Suprapubic skin (tissue), 4 donors: Measurements from ENCODE around the gene CYP39A1. TPM values are rescaled to one million over a fixed set of nuclear protein-coding genes. Genes with fewer than 3 reads are reported as not detected.

Source experiments
- DNase-seq, 2 donors: peaks; one replicate each; pipeline ENCODE4 v3.0.0-alpha.2; 2019; ENCODE audit warnings: low spot score in 2 of 2
- H3K27ac ChIP-seq: fragments of 200-600 bp; sonication (generic); one replicate; pipeline ENCODE4 v1.5.1; 2019
- H3K27me3 ChIP-seq: fragments of 200-600 bp; sonication (generic); one replicate; pipeline ENCODE4 v1.5.1; 2019
- H3K36me3 ChIP-seq: fragments of 200-600 bp; sonication (generic); one replicate; pipeline ENCODE4 v1.5.1; 2019
- H3K4me1 ChIP-seq: fragments of 200-600 bp; sonication (generic); one replicate; pipeline ENCODE4 v1.5.1; 2019
- H3K4me3 ChIP-seq: fragments of 200-600 bp; sonication (generic); one replicate; pipeline ENCODE4 v1.5.1; 2019; ENCODE audit warnings: mild to moderate bottlenecking
- H3K9me3 ChIP-seq: fragments of 200-600 bp; sonication (generic); one replicate; pipeline ENCODE4 v1.5.1; 2019
- EP300 ChIP-seq: sonication (generic); formaldehyde crosslinking; IDR thresholded peaks from one replicate; pipeline ENCODE4 v1.6.1; 2017; ENCODE audit warnings: antibody characterized with exemption
- POLR2A ChIP-seq, 2 donors: fragments of 450-650 bp; IDR thresholded peaks; one replicate each; pipeline ENCODE4 v1.6.1; 2017; ENCODE audit warnings: antibody characterized with exemption in 2 of 2, mild to moderate bottlenecking in 2 of 2, moderate library complexity in 2 of 2
- POLR2AphosphoS5 ChIP-seq, 3 donors: sonication (generic); formaldehyde crosslinking; IDR thresholded peaks; one replicate each; pipeline ENCODE4 v1.6.1; 2017; ENCODE audit warnings: antibody characterized with exemption in 3 of 3
- WGBS: methylation state at CpG from one replicate; pipeline ENCODE4 v1.1.5; 2018; 5-methylcytosine and 5-hydroxymethylcytosine counted together
- total RNA-seq, 4 donors: library from RNA; depleted of rRNA; stranded (reverse); fragments of >200 nt; gene quantifications; one replicate each; pipeline ENCODE4 v1.1.0, GENCODE V29; 2016
- TF ChIP-seq, protein P1 (sequence below), 2 donors: fragments of 200-600 bp in 1 of 2; fragments of 450-650 bp in 1 of 2; sonication (generic) in 1 of 2; IDR thresholded peaks; one replicate each; pipeline ENCODE4 v1.5.1; 2016 to 2019; ENCODE audit warnings: antibody characterized with exemption in 2 of 2, mild to moderate bottlenecking in 1 of 2, moderate library complexity in 1 of 2

Gene CYP39A1
- total RNA-seq, 4 donors from 2014 or later: 20.0 to 46.4 (median 33.1) TPM

DNA sequence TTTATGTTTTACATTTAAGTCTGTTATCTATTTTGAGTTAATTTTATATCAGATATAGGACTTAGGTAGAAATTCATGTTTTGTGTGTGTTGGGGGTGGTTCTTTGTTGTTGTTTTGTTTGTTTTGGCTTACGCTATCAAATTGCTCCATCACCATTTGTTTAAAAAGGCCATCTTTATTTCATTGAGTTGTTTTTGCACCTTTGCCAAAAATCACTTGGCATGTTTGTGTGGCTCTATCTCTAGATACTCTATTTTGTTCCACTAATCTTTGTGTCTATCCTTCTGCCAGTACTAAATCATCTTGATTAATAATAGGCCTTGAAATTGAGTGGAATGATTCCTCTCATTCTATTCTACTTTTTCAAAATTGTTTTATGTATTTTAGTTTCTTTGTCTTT is 7.4 kb downstream of the CYP39A1 start:
- no peaks in the 10 kb centered on the region for H3K9me3 ChIP-seq
- TF ChIP-seq, protein P1, sequence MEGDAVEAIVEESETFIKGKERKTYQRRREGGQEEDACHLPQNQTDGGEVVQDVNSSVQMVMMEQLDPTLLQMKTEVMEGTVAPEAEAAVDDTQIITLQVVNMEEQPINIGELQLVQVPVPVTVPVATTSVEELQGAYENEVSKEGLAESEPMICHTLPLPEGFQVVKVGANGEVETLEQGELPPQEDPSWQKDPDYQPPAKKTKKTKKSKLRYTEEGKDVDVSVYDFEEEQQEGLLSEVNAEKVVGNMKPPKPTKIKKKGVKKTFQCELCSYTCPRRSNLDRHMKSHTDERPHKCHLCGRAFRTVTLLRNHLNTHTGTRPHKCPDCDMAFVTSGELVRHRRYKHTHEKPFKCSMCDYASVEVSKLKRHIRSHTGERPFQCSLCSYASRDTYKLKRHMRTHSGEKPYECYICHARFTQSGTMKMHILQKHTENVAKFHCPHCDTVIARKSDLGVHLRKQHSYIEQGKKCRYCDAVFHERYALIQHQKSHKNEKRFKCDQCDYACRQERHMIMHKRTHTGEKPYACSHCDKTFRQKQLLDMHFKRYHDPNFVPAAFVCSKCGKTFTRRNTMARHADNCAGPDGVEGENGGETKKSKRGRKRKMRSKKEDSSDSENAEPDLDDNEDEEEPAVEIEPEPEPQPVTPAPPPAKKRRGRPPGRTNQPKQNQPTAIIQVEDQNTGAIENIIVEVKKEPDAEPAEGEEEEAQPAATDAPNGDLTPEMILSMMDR (IDR thresholded peaks at IDR 0.05): no peak
- TF ChIP-seq EP300: no peak
- no peak for TF ChIP-seq POLR2AphosphoS5 (IDR thresholded peaks at IDR 0.05)
- no peak for TF ChIP-seq POLR2A (IDR thresholded peaks at IDR 0.05)
- WGBS: 81% methylated on average over 1 of the region's 1 CpG
- no peak overlapping the region for H3K27ac ChIP-seq
- no peaks in the 10 kb centered on the region for H3K4me1 ChIP-seq
- DNase-seq: no peak
- H3K4me3 ChIP-seq: no peak overlapping the region
- no peaks in the 10 kb centered on the region for H3K27me3 ChIP-seq
- H3K36me3 ChIP-seq: no peaks in the 10 kb centered on the region

DNA sequence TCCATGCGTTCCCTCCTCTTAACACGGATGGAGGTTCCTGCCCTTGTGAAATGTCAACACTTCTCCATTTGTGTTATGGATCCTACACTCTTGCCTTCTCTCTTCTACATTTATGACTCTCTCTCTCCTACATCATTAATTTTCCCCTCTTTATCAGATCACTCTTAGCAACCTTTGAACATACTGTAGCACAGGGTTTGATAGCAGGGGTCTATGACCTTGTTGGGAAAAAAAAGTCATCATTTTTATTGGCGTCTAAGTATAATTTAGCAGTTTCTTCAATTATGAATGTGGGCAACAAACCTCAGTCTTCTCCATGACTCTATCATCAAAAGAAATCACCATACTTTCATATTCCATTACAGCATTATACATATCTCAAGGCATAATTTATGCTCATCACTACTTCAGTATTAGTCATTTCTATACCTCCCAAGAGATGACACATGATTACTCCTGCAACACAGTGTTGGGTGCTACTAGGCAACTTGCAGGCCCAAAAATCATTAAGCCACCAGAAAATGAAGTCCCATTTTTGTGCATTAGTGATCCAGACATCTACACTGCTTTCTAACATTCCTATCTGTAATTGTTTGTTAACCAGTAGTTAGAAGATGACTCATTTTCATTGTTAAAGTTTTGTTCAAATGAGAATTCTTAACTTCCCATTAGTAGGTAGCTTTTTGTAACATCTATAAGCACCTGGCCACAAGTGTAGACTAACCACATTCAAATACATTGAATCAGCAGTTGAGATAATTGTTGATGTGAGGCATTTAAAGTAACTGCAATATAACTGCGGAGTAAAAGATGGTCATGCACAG is 9.5 kb downstream of the CYP39A1 start:
- Histone ChIP-seq H3K4me1 (no peaks in the 10 kb centered on the region), H3K36me3 (no peaks in the 10 kb centered on the region), H3K4me3 (no peak overlapping the region), H3K27ac (no peak overlapping the region), H3K27me3 (no peaks in the 10 kb centered on the region), H3K9me3 (no peaks in the 10 kb centered on the region)
- WGBS: 88% methylated on average over 4 of the region's 4 CpGs
- TF ChIP-seq, protein P1 (IDR thresholded peaks at IDR 0.05): no peak
- TF ChIP-seq POLR2AphosphoS5 (IDR thresholded peaks at IDR 0.05) (no peak), POLR2A (IDR thresholded peaks at IDR 0.05) (no peak)
- no peak for DNase-seq

DNA sequence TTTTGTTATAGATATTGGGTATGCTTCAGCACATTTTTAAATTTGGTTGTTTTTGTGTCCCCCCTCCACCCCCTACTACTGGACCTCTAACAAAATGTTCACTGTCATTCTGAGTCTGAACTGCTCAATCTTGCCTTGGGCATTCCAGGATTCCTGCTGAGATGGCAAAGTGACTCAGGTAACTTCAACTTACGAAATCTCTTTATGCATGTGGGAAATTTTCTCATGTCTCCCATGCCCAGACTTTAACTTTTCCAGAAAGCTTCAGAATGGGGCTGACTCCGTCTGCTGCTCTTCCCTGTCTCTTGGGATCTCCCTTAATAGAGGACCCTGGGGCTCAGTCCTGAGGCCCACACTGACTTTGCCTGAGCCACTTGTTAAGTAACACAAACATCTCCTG is 14.0 kb downstream of the CYP39A1 start:
- TF ChIP-seq POLR2AphosphoS5 (IDR thresholded peaks at IDR 0.05) (no peak), POLR2A (IDR thresholded peaks at IDR 0.05) (no peak), EP300 (no peak)
- TF ChIP-seq, protein P1 (IDR thresholded peaks at IDR 0.05): no peak
- WGBS: 53% methylated on average over 2 of the region's 2 CpGs
- Histone ChIP-seq H3K4me1 (peaks cover 10% of the 10 kb centered on the region), H3K27me3 (no peaks in the 10 kb centered on the region), H3K4me3 (no peak overlapping the region), H3K9me3 (no peaks in the 10 kb centered on the region), H3K36me3 (no peaks in the 10 kb centered on the region), H3K27ac (peak overlapping the region; percentile 45)
- no peak for DNase-seq

DNA sequence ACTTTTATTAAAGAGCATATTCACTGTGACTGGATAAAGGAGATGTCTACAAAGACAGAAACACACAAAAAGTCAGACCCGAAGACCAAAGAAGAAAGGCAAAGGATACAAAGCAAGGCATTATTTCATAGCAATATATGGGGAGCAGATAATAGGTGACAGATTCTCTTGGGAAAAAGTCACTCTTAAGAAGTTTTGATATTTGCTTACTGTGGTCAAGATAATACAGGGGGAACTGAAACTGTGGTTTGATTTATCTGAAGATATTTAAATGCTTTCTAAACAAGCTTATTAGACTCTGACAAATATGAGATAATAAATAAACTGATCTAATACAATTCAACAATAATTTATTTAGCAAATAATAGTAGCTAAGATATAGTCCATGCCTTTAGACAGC is 14.7 kb downstream of the CYP39A1 start:
- no peaks in the 10 kb centered on the region for H3K27me3 ChIP-seq
- H3K4me3 ChIP-seq: no peak overlapping the region
- H3K9me3 ChIP-seq: no peaks in the 10 kb centered on the region
- peaks cover 10% of the 10 kb centered on the region for H3K4me1 ChIP-seq
- no peak for DNase-seq
- 79% methylated on average over 1 of the region's 1 CpG for WGBS
- no peaks in the 10 kb centered on the region for H3K36me3 ChIP-seq
- TF ChIP-seq, protein P1 (IDR thresholded peaks at IDR 0.05): no peak
- TF ChIP-seq POLR2A (IDR thresholded peaks at IDR 0.05) (no peak), EP300 (no peak), POLR2AphosphoS5 (IDR thresholded peaks at IDR 0.05) (no peak)
- H3K27ac ChIP-seq: peak overlapping the region; percentile 45

DNA sequence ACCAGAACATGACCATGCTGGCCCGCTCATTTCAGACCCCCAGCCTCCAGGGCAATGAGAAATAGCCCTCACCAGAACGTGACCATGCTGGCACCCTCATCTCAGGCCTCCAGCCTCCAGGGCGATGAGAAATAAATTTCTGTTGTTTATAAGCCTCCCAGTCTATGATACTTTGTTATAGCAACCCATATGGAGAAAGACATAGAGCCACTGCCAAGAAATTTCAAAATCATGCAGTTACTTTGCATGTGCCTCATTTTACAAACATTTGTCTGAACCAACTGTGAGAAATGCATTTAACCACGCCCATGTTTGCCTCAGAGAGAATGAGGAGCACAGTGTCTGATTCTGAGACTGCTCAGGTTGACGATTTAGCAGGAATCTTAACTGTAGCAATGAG is 15.5 kb downstream of the CYP39A1 start:
- Histone ChIP-seq H3K27ac (peak overlapping the region; percentile 45), H3K9me3 (no peaks in the 10 kb centered on the region), H3K36me3 (no peaks in the 10 kb centered on the region), H3K4me3 (no peak overlapping the region), H3K27me3 (no peaks in the 10 kb centered on the region), H3K4me1 (peaks cover 10% of the 10 kb centered on the region)
- WGBS: 43% methylated on average over 5 of the region's 5 CpGs
- peak; percentile 78 to 80 for DNase-seq
- TF ChIP-seq EP300: no peak
- TF ChIP-seq POLR2A (IDR thresholded peaks at IDR 0.05): no peak
- TF ChIP-seq POLR2AphosphoS5 (IDR thresholded peaks at IDR 0.05): peak in 1 of 3 donors; percentile 25
- TF ChIP-seq, protein P1 (IDR thresholded peaks at IDR 0.05): no peak
